AML-193 (cell line): Measurements from ENCODE around the gene F11R.
A peak's percentile ranks its signal among the peaks of the same experiment; 100 is the strongest.
"Not testable (repeated sequence)": the region's sequence is repeated elsewhere in the genome, so short reads cannot be mapped to it uniquely, and the experiment has no call there.

Source experiments
- DNase-seq, 2 experiments: peaks; one replicate each; lab custom pipeline; 2025; lab: John Stamatoyannopoulos, UW

Gene F11R

GRCh38 chr1:160971618-160972056 lies 49.3 kb downstream of the F11R start:
- DNase-seq = no peak

DNA sequence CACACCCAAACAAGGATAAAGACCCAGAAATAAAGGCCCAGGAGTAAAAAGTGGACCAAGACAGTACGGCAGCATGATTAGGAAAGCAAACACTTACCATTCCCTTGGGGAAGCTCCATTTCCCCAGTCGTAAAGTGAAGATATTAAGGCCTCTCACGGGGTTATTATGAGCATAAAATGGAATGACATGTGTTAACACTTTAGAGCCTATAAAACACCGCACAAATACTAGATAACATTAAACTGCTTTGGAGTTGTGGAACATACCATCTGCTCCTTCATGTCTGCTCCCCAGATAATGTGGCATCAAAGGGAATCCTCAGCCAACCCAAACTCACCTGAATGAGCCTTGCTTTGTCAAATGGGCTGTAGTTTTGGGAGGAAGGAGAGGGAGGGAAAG lies 57.4 kb downstream of the F11R start:
- no peak for DNase-seq

- DNase-seq = no peak
Observed at GRCh38 chr1:160961419-160961818, 59.5 kb downstream of the F11R start.

DNA sequence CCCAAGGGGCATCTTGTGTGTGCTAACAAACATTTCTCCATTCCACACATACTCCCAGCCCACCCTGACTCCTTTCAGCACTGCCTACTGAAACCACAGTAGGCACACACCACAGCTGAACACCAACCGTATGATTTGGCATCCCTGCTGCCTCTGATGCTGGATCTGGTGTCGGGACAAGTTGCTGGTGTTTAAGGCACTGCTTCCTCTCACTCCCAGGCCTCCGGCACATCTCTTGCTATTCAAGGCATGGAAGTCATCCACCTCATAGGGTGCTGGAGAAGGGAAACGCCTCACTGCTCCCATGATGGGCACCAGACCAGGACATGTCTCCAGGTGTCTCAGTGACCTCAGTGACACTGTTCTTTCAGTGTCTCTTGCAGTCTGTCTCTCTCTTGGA lies 64.0 kb downstream of the F11R start:
- no peak for DNase-seq

GRCh38 chr1:160954158-160955104 lies 66.5 kb downstream of the F11R start, which contains the start of gene ITLN2:
ITLN2 (minus strand) TSS chr1:160954809; CDS start chr1:160954741, 68 bp downstream.
- DNase-seq = peak; percentile 67 to 77

GRCh38 chr1:160953030-160953429 lies 67.9 kb downstream of the F11R start:
- peak; percentile 14 to 37 for DNase-seq

DNA sequence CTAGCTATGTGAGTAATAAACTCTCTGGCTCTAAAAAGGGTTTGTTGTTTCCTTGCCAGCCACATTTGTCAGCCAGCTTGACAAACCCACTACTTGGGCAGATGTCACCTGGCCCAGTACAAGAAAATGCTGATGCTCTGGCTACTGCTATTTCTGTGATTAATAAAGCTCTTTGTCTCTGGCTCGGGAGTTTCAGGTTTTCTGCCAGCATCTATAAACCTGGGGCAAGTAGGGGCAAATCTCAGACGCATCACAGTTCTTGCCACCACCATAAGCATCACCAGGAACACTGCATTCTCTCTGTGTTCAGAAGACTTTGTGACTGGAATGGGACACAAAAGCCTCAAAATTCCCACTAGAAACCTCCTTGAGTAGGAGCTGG lies 68.8 kb downstream of the F11R start:
- no peak for DNase-seq

DNA sequence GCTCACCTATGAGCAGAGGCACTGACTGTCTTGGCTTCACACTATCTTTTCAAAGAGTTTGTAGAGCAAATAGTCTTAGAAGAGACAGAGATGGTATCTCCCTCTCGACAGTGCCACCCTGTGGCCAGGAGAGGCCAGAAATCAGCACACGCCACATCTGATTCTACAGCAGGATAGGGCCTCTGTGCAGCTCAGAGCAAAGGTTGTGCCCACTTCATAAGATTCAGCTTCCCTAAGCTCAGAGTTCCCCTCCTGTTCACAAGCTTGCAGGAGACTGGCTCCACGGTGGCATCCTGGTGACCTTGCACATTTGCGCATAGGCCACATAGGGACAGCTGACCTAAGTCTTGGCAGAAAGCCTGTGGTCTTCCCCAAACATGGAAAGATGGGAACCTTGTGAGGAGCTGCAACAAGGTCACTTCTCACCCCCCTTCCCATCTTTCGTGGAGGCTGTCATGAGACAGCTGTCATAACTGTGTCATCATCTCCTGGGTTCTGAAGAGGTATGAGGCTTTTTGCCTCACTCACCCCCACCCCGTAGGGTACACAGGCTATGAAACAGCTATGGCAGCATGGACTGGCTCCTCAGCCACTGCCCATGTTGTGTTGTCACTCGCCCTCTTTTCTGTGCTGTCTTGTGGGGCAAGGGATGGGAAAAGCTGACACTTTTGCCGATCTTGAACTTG lies 69.4 kb downstream of the F11R start:
- peak; percentile 56 to 68 for DNase-seq

GRCh38 chr1:160950657-160951056 lies 70.3 kb downstream of the F11R start:
- DNase-seq = no peak

DNA sequence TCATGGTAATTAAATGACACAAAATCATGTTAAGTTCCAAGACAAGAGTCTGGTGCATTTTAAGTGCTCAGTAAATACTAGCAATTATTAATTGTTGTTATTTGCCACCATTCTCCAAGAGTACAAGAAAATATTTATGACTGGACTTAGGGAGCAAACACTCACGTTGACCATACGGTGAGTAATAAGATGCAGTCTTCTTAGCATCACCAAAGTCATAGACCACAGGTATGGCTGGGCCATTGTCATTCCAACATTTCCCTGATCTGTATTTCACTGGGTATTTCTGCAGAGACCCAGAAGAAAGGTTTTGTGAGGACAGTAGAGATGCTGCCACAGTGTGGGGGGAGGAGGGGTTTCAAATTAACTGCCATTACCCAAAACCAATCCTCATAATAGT lies 71.1 kb downstream of the F11R start:
- no peak for DNase-seq

DNA sequence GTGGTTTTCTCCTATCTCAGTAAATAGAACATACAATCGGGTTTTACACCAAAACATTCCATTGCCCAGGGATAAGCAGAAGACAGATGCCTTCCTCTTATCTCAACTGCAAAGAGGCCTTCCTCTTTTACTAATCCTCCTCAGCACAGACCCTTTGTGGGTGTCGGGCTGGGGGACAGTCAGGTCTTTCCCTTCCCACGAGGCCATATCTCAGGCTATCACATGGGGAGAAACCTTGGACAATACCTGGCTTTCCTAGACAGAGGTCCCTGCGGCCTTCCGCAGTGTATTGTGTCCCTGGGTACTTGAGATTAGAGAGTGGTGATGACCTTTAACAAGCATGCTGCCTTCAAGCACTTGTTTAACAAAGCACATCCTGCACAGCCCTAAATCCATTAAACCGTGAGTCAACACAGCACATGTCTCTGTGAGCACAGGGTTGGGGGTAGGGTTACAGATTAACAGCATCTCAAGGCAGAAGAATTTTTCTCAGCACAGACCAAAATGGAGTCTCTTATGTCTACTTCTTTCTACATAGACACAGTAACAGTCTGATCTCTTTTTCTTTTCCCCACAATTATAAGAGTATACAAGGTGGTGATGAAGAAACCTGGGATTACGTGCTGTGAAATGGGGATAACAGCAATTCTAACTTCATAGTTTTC lies 71.6 kb downstream of the F11R start:
- not testable (repeated sequence) for DNase-seq

- DNase-seq = not testable (repeated sequence)
Observed at GRCh38 chr1:160947174-160947759, 73.7 kb downstream of the F11R start.

- not testable (repeated sequence) for DNase-seq
Observed at GRCh38 chr1:160945881-160946280, 75.1 kb downstream of the F11R start.
